ENCODE measurements around the gene PSMA2. TPM values are rescaled to one million over a fixed set of nuclear protein-coding genes. Genes with fewer than 3 reads are reported as not detected.

PSMA2 gene
- polyA plus RNA-seq, 1 experiment, result 50.8 TPM

DNA sequence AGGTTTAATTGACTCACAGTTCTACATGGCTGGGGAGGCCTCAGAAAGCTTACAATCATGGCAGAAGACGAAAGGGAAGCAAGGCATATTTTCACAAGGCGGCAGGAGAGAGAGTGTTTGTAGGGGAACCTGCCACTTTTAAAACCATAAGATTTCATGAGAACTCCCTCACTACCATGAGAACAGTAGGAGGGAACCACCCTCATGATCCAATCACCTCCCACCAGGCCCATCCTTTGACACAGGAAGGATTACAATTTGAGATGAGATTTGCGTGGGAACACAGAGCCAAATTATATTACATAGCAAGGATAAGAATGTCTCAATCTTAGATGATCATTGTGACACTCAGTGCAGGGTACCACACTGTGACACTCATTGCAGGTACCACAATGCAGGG, 44.4 kb upstream of the PSMA2 start:
- ChIA-PET CTCF (interaction anchor here (1.1 kb wide), 1 partner anchor 17 kb away, joined by 3 read pairs; no protein-coding TSS in a partner anchor), POLR2A (no interaction called here)
- H3K36me3 ChIP-seq (ENCODE audit: control insufficient read depth, insufficient read depth, low read length), result no peaks in the 10 kb centered on the region
- no peaks in the 10 kb centered on the region for H3K27me3 ChIP-seq (ENCODE audit: control insufficient read depth, insufficient read depth, low read length)
- no peak overlapping the region for H3K4me3 ChIP-seq (ENCODE audit: low read depth, low read length)
- DNase-seq (ENCODE audit: low read depth), result no peak
- no peak for TF ChIP-seq CTCF (IDR thresholded peaks at IDR 0.05; ENCODE audit: insufficient read depth, low read depth, low read length)

DNA sequence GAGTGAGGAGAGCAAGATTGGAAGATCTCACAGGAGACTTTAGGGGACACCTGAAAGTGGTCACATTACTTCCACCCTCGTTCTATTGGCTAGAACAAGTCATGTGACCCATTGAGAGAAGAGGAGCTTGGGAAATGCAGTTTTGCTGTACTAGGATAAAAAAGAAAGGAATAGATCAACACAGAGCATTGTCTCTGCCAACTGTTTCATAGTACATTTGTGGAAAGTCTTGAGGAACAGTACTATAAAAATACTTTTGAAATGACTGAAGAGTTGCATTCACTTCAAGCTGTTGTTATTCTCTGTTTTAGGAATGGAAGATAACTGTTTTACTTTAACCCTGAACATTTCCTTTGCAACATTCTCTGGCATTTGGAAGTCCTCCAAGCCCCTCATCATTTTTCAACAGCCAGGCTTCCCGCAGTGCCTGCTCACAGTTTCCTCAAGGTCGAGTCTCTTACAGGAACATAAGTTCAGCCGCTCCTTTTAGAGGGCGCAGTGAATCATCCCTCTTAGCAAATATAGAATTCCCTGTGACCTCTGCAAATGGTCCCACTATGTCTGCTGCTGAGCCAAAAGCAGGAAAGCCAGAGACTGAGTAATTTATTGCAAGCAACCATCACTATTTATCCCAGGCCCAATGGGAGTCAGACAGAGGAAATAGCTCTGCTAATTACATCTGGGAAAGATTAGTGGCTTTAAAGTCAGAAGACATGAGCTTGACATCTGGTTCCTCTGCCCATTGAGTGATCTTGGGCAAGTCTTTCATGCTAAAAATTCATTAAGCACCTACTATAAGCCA, 40.9 kb upstream of the PSMA2 start:
- ChIA-PET POLR2A (interaction anchor here (0.6 kb wide), 1 partner anchor 41 kb away, joined by 3 read pairs; the partner anchor contains the start of gene PSMA2), CTCF (interaction anchor here (1.1 to 1.8 kb wide), 4 partner anchors 10 to 289 kb away, joined by 3 to 5 read pairs (median 4); no protein-coding TSS in a partner anchor)
- H3K27me3 ChIP-seq (ENCODE audit: control insufficient read depth, insufficient read depth, low read length), result no peaks in the 10 kb centered on the region
- no peak for TF ChIP-seq CTCF (IDR thresholded peaks at IDR 0.05; ENCODE audit: insufficient read depth, low read depth, low read length)
- no peak overlapping the region for H3K4me3 ChIP-seq (ENCODE audit: low read depth, low read length)
- H3K36me3 ChIP-seq (ENCODE audit: control insufficient read depth, insufficient read depth, low read length), result no peaks in the 10 kb centered on the region
- DNase-seq (ENCODE audit: low read depth), result peak; percentile 100

- DNase-seq (ENCODE audit: low read depth), result no peak
- no peak for TF ChIP-seq CTCF (IDR thresholded peaks at IDR 0.05; ENCODE audit: insufficient read depth, low read depth, low read length)
- Histone ChIP-seq H3K36me3 (ENCODE audit: control insufficient read depth, insufficient read depth, low read length) (no peaks in the 10 kb centered on the region), H3K4me3 (ENCODE audit: low read depth, low read length) (no peak overlapping the region), H3K27me3 (ENCODE audit: control insufficient read depth, insufficient read depth, low read length) (no peaks in the 10 kb centered on the region)
- CTCF ChIA-PET, result interaction anchor here (0.7 to 1.5 kb wide), 2 partner anchors 141 to 732 kb away, joined by 3 to 4 read pairs; no protein-coding TSS in a partner anchor
- POLR2A ChIA-PET, result no interaction called here
These were observed 35.4 kb upstream of the PSMA2 start for GRCh38 chr7:42967391-42967790.

DNA sequence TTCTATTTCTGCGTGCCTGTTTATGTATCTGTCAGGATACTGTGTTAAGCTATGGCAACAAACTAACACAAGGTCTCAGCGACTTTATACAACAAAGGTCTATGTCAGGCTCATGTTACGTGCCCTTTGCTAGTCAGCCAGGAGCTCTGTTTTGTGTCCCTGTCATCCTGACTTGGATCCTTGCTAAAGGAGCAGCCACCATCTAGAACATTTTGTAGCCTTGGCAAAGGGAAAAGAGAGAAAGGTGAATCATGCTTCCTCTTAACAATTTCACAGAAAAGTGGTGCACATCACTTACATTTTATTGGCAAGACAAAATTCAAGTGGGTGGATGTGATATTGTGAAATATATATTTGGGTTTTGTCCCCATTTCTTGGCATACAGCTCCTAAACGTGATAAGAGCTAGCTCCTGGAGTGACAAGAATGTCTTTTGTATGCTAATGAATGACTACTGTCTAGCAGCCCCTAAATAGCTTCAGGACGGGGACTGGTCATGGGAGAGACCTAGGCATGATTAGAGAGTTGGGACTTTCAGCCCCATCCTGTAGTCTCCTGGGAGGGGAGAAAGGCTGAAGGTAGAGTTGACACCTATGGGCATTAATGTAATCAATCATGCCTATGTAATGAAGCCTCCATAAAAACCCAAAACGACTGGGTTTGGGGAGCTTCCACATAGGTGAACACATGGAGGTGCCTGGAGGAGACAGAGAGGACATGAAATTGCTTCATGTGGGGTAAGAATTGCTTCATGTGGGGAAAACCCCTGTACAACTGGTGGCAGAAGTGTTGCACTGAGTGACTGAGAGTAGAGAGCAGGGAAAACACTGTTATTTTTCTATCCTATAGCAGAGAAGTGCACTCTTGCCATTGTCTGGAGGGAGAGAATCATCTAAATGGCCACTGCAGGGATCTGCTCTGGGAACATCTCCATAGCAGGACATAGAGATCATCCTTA, 33.2 kb upstream of the PSMA2 start:
- ChIA-PET POLR2A (no interaction called here), CTCF (no interaction called here)
- no peak overlapping the region for H3K4me3 ChIP-seq (ENCODE audit: low read depth, low read length)
- 0 out of 2 replicates have a peak, but pooled peaks cover 2% of the 10 kb centered on the region for H3K27me3 ChIP-seq (ENCODE audit: control insufficient read depth, insufficient read depth, low read length)
- no peaks in the 10 kb centered on the region for H3K36me3 ChIP-seq (ENCODE audit: control insufficient read depth, insufficient read depth, low read length)
- no peak for DNase-seq (ENCODE audit: low read depth)
- no peak for TF ChIP-seq CTCF (IDR thresholded peaks at IDR 0.05; ENCODE audit: insufficient read depth, low read depth, low read length)

GRCh38 chr7:42964293-42964692, 32.3 kb upstream of the PSMA2 start:
- Histone ChIP-seq H3K36me3 (ENCODE audit: control insufficient read depth, insufficient read depth, low read length) (no peaks in the 10 kb centered on the region), H3K27me3 (ENCODE audit: control insufficient read depth, insufficient read depth, low read length) (peaks cover 3% of the 10 kb centered on the region; the same call in 1 of the 2 replicates), H3K4me3 (ENCODE audit: low read depth, low read length) (no peak overlapping the region)
- CTCF ChIA-PET, result no interaction called here
- POLR2A ChIA-PET, result no interaction called here
- DNase-seq (ENCODE audit: low read depth), result no peak
- TF ChIP-seq CTCF (IDR thresholded peaks at IDR 0.05; ENCODE audit: insufficient read depth, low read depth, low read length), result no peak

Data from BJ (cell line).